HAP-1 (cell line): ENCODE data around the gene U2AF1L4.

Source experiments
- DNase-seq, 2 experiments: peaks; one replicate each; pipeline ENCODE4 v3.0.0-alpha.2; 2016 to 2020; ENCODE audit warnings: low spot score in 2 of 2
- H3K27me3 ChIP-seq: fragments of 250-450 bp; sonication (Bioruptor Pico); 2 replicates; pipeline ENCODE4 v1.5.1; 2020; ENCODE audit warnings: low read depth, mild to moderate bottlenecking, moderate library complexity
- H3K36me3 ChIP-seq: fragments of 250-450 bp; sonication (Bioruptor Pico); replicated peaks from 2 replicates; pipeline ENCODE4 v1.5.1; 2020; ENCODE audit warnings: mild to moderate bottlenecking
- H3K4me1 ChIP-seq: fragments of 250-450 bp; sonication (Bioruptor Pico); 2 replicates; pipeline ENCODE4 v1.5.1; 2020; ENCODE audit warnings: mild to moderate bottlenecking
- H3K4me3 ChIP-seq: fragments of 250-450 bp; sonication (Bioruptor Pico); 2 replicates; pipeline ENCODE4 v1.5.1; 2020; ENCODE audit warnings: mild to moderate bottlenecking, moderate library complexity
- H3K9me3 ChIP-seq: fragments of 250-450 bp; sonication (Bioruptor Pico); 2 replicates; pipeline ENCODE4 v1.5.1; 2020; ENCODE audit warnings: mild to moderate bottlenecking, moderate library complexity
- in situ Hi-C: fragments of 300-500 bp; cut with MboI; formaldehyde crosslinking; loops from 3 replicates; pipeline ENCODE4 v1.14.3; 2020; ENCODE audit warnings: low sequenced_read_pairs, inconsistent platforms, mixed read lengths

The U2AF1L4 gene

GRCh38 chr19:35734889-35735288 lies 10.3 kb downstream of the U2AF1L4 start:
- Histone ChIP-seq H3K4me1 (peaks cover 4% of the 10 kb centered on the region; the same call in 1 of the 2 replicates), H3K27me3 (no peaks in the 10 kb centered on the region), H3K9me3 (no peaks in the 10 kb centered on the region), H3K36me3 (peaks cover 90% of the 10 kb centered on the region), H3K4me3 (no peak overlapping the region)
- DNase-seq = no peak
- in situ Hi-C loops = no loop called here

GRCh38 chr19:35734273-35734672 lies 10.9 kb downstream of the U2AF1L4 start:
- in situ Hi-C loops = no loop called here
- no peak overlapping the region for H3K4me3 ChIP-seq
- no peak for DNase-seq
- H3K4me1 ChIP-seq = no peaks in the 10 kb centered on the region
- H3K27me3 ChIP-seq = no peaks in the 10 kb centered on the region
- H3K36me3 ChIP-seq = peaks cover 95% of the 10 kb centered on the region
- no peaks in the 10 kb centered on the region for H3K9me3 ChIP-seq

- Histone ChIP-seq H3K27me3 (no peaks in the 10 kb centered on the region), H3K9me3 (no peaks in the 10 kb centered on the region), H3K4me3 (no peak overlapping the region), H3K4me1 (no peaks in the 10 kb centered on the region), H3K36me3 (peaks cover 95% of the 10 kb centered on the region)
- no peak for DNase-seq
- in situ Hi-C loops = no loop called here
Observed at GRCh38 chr19:35733180-35734125, 11.8 kb downstream of the U2AF1L4 start.

- in situ Hi-C loops = no loop called here
- Histone ChIP-seq H3K9me3 (no peaks in the 10 kb centered on the region), H3K36me3 (peaks cover 95% of the 10 kb centered on the region), H3K27me3 (no peaks in the 10 kb centered on the region), H3K4me3 (no peak overlapping the region), H3K4me1 (no peaks in the 10 kb centered on the region)
- no peak for DNase-seq
Observed at GRCh38 chr19:35732540-35733179, 12.6 kb downstream of the U2AF1L4 start.

GRCh38 chr19:35731779-35732405 lies 13.3 kb downstream of the U2AF1L4 start:
- Histone ChIP-seq H3K9me3 (no peaks in the 10 kb centered on the region), H3K36me3 (peaks cover 95% of the 10 kb centered on the region), H3K4me1 (no peaks in the 10 kb centered on the region), H3K4me3 (no peak overlapping the region), H3K27me3 (no peaks in the 10 kb centered on the region)
- in situ Hi-C loops = no loop called here
- DNase-seq = no peak

GRCh38 chr19:35731353-35731752 lies 13.9 kb downstream of the U2AF1L4 start:
- no peaks in the 10 kb centered on the region for H3K27me3 ChIP-seq
- H3K36me3 ChIP-seq = peaks cover 95% of the 10 kb centered on the region
- no peak overlapping the region for H3K4me3 ChIP-seq
- DNase-seq = no peak
- in situ Hi-C loops = no loop called here
- no peaks in the 10 kb centered on the region for H3K9me3 ChIP-seq
- no peaks in the 10 kb centered on the region for H3K4me1 ChIP-seq

GRCh38 chr19:35730326-35730725 lies 14.9 kb downstream of the U2AF1L4 start:
- Histone ChIP-seq H3K4me3 (no peak overlapping the region), H3K36me3 (peaks cover 95% of the 10 kb centered on the region), H3K4me1 (no peaks in the 10 kb centered on the region), H3K27me3 (no peaks in the 10 kb centered on the region), H3K9me3 (no peaks in the 10 kb centered on the region)
- in situ Hi-C loops = no loop called here
- no peak for DNase-seq

- Histone ChIP-seq H3K9me3 (no peaks in the 10 kb centered on the region), H3K4me3 (no peak overlapping the region), H3K36me3 (peaks cover 96% of the 10 kb centered on the region), H3K27me3 (no peaks in the 10 kb centered on the region), H3K4me1 (no peaks in the 10 kb centered on the region)
- no peak for DNase-seq
- in situ Hi-C loops = no loop called here
Observed at GRCh38 chr19:35729763-35730162, 15.5 kb downstream of the U2AF1L4 start.

GRCh38 chr19:35729021-35729420 lies 16.2 kb downstream of the U2AF1L4 start:
- Histone ChIP-seq H3K36me3 (peaks cover 96% of the 10 kb centered on the region), H3K4me1 (no peaks in the 10 kb centered on the region), H3K4me3 (no peak overlapping the region), H3K27me3 (no peaks in the 10 kb centered on the region), H3K9me3 (no peaks in the 10 kb centered on the region)
- DNase-seq = no peak
- in situ Hi-C loops = no loop called here

GRCh38 chr19:35727956-35728706 lies 17.1 kb downstream of the U2AF1L4 start:
- Histone ChIP-seq H3K27me3 (no peaks in the 10 kb centered on the region), H3K4me3 (no peak overlapping the region), H3K36me3 (peaks cover 97% of the 10 kb centered on the region), H3K9me3 (no peaks in the 10 kb centered on the region), H3K4me1 (no peaks in the 10 kb centered on the region)
- in situ Hi-C loops = no loop called here
- no peak for DNase-seq

GRCh38 chr19:35727053-35727955 lies 17.9 kb downstream of the U2AF1L4 start:
- in situ Hi-C loops = no loop called here
- Histone ChIP-seq H3K36me3 (peaks cover 99% of the 10 kb centered on the region), H3K4me3 (no peak overlapping the region)

GRCh38 chr19:35725216-35725861 lies 19.9 kb downstream of the U2AF1L4 start:
- Histone ChIP-seq H3K4me1 (no peaks in the 10 kb centered on the region), H3K9me3 (no peaks in the 10 kb centered on the region), H3K27me3 (no peaks in the 10 kb centered on the region), H3K36me3 (peaks cover 95% of the 10 kb centered on the region), H3K4me3 (no peak overlapping the region)
- DNase-seq = no peak
- in situ Hi-C loops = no loop called here

More at GRCh38 chr19:35727053-35727955, 17.9 kb downstream of the U2AF1L4 start:
- no peaks in the 10 kb centered on the region for H3K9me3 ChIP-seq
- no peak for DNase-seq
- H3K27me3 ChIP-seq = no peaks in the 10 kb centered on the region
- no peaks in the 10 kb centered on the region for H3K4me1 ChIP-seq
